ENCODE data around the gene SZT2. TPM values are rescaled to one million over a fixed set of nuclear protein-coding genes. Genes with fewer than 3 reads are reported as not detected.
A peak's percentile ranks its signal among the peaks of the same experiment; 100 is the strongest.

The SZT2 gene
- total and polyA plus RNA-seq, 10 of the 15 experiments (the other 5 are each of a cell fraction or from before 2014, with no cell fraction given) = 1.4 to 38.3 (median 12.7) TPM

GRCh38 chr1:43414634-43415223 lies 25.0 kb downstream of the SZT2 start:
- peak; percentile 90 for ATAC-seq
- Histone ChIP-seq H3K79me2 (ENCODE audit: control insufficient read depth, insufficient read depth, low read length) (no peaks in the 10 kb centered on the region), H3K27me3 (replicated peaks in 1 of 2; ENCODE audit: control insufficient read depth in 2 of 2, insufficient read depth in 2 of 2, low read length in 1 of 2) (no peaks in the 10 kb centered on the region), H2AFZ (ENCODE audit: control insufficient read depth, low read depth, low read length) (no peak overlapping the region), H3K36me3 (ENCODE audit: control insufficient read depth in 2 of 2, insufficient read depth in 2 of 2, low read length in 1 of 2) (peaks cover 0 to 4% of the 10 kb centered on the region in 2 experiments; a peak in 3 of 4 replicates), H3K9me3 (replicated peaks; ENCODE audit: control insufficient read depth, insufficient read depth, low read length) (no peaks in the 10 kb centered on the region), H3K27ac (ENCODE audit: control insufficient read depth, insufficient read depth) (no peak overlapping the region), H4K20me1 (ENCODE audit: control insufficient read depth, insufficient read depth) (no peaks in the 10 kb centered on the region), H3K4me1 (ENCODE audit: control insufficient read depth, insufficient read depth, low read length) (peaks cover 7% of the 10 kb centered on the region), H3K9ac (ENCODE audit: control insufficient read depth, insufficient read depth, low read length) (no peak overlapping the region), H3K4me3 (no peak overlapping the region), H3K4me2 (ENCODE audit: control insufficient read depth, insufficient read depth) (no peak overlapping the region)
- RAD21 ChIA-PET (ENCODE audit: unreplicated experiment) = interaction anchor here (1.0 to 5.4 kb wide), 14 partner anchors 24 to 500 kb away, joined by 3 to 52 read pairs (median 5); partner anchors contain the start of gene CDC20
- FAIRE-seq = no peak
- POLR2A ChIA-PET = interaction anchor here (0.5 to 1.8 kb wide), 3 partner anchors 46 to 340 kb away, joined by 4 to 8 read pairs (median 5); no protein-coding TSS in a partner anchor
- in situ Hi-C loops (cut with MboI) = loop anchor here (5.0 kb wide), 1 partner anchor 187 kb away; no protein-coding TSS in a partner anchor
- SMC1A ChIA-PET (ENCODE audit: uncharacterized antibody, unreplicated experiment) = interaction anchor here (0.6 to 5.5 kb wide), 19 partner anchors 15 to 502 kb away, joined by 3 to 70 read pairs (median 3); partner anchors contain the start of genes CDC20, HYI, MED8 and SZT2
- BruUV-seq (replicated peaks) = no TSS peak
- CTCF ChIA-PET = interaction anchor here (0.6 to 6.2 kb wide), 26 partner anchors 8 to 636 kb away, joined by 3 to 89 read pairs (median 4); partner anchors contain the start of genes CFAP57, EBNA1BP2, HYI and MED8
- no peak for DNase-seq (ENCODE audit: low read depth, low spot score)
- WGBS (ENCODE audit: insufficient coverage, insufficient replicate concordance, low lambda C conversion rate, missing lambda C conversion rate) = 71% methylated on average over 4 of the region's 5 CpGs
- peak; percentile 47; the same call in 1 of the 2 replicates for TF ChIP-seq SMC3 (IDR thresholded peaks at IDR 0.05; ENCODE audit: borderline replicate concordance, low read length)
- no peak for TF ChIP-seq FOXK2 (IDR thresholded peaks at IDR 0.05)
- peak; percentile 67 for TF ChIP-seq RAD21 (IDR thresholded peaks at IDR 0.05; ENCODE audit: insufficient read depth, low read depth, low read length)
- TF ChIP-seq, protein P1, sequence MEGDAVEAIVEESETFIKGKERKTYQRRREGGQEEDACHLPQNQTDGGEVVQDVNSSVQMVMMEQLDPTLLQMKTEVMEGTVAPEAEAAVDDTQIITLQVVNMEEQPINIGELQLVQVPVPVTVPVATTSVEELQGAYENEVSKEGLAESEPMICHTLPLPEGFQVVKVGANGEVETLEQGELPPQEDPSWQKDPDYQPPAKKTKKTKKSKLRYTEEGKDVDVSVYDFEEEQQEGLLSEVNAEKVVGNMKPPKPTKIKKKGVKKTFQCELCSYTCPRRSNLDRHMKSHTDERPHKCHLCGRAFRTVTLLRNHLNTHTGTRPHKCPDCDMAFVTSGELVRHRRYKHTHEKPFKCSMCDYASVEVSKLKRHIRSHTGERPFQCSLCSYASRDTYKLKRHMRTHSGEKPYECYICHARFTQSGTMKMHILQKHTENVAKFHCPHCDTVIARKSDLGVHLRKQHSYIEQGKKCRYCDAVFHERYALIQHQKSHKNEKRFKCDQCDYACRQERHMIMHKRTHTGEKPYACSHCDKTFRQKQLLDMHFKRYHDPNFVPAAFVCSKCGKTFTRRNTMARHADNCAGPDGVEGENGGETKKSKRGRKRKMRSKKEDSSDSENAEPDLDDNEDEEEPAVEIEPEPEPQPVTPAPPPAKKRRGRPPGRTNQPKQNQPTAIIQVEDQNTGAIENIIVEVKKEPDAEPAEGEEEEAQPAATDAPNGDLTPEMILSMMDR (IDR thresholded peaks at IDR 0.05 in 2 of 3, conservative IDR thresholded peaks at IDR 0.05 in 1 of 3; ENCODE audit: control insufficient read depth in 2 of 3, extremely low read depth in 1 of 3, insufficient read depth in 1 of 3, low read depth in 3 of 3, low read length in 3 of 3) = peak; percentile 54 to 57 (median 55)
- 0 out of 2 replicates have a peak, but pooled peaks have one; percentile 39 for TF ChIP-seq MEF2A (IDR thresholded peaks at IDR 0.05; ENCODE audit: insufficient read depth, low read depth, low read length)
- intact Hi-C loops (cut with micrococcal nuclease; ENCODE audit: unreplicated experiment) = loop anchor here (1.0 to 5.0 kb wide), 2 partner anchors 187 to 342 kb away; no protein-coding TSS in a partner anchor

All from GM12878 (cell line).